Immature natural killer cell (primary cell): ENCODE data around the gene SDHB. TPM values are rescaled to one million over a fixed set of nuclear protein-coding genes. Genes with fewer than 3 reads are reported as not detected.
A peak's percentile ranks its signal among the peaks of the same experiment; 100 is the strongest.

Source experiments
- DNase-seq, 3 donors: peaks; one replicate each; pipeline ENCODE4 v3.0.0; 2022; ENCODE audit warnings: mixed read lengths in 1 of 3
- H3K27ac Mint-ChIP-seq, 6 donors: one replicate each; pipeline ENCODE4 v1.8.0; 2020; ENCODE audit warnings: mixed read lengths in 6 of 6, mild to moderate bottlenecking in 5 of 6, inconsistent platforms in 4 of 6, moderate library complexity in 3 of 6
- H3K27me3 Mint-ChIP-seq, 3 donors: one replicate each; pipeline ENCODE4 v1.8.0; 2020 to 2021; ENCODE audit warnings: low read depth in 3 of 3, mild to moderate bottlenecking in 3 of 3, mixed read lengths in 3 of 3, moderate library complexity in 3 of 3, inconsistent platforms in 1 of 3
- H3K36me3 Mint-ChIP-seq, 3 donors: one replicate each; pipeline ENCODE4 v1.8.0; 2020; ENCODE audit warnings: mixed read lengths in 3 of 3, inconsistent platforms in 2 of 3, mild to moderate bottlenecking in 2 of 3
- H3K4me1 Mint-ChIP-seq, 2 donors: one replicate each; pipeline ENCODE4 v1.8.0; 2020; ENCODE audit warnings: inconsistent platforms in 2 of 2, mild to moderate bottlenecking in 2 of 2, mixed read lengths in 2 of 2, moderate library complexity in 1 of 2
- H3K4me3 Mint-ChIP-seq, 5 donors: one replicate each; pipeline ENCODE4 v1.8.0; 2020; ENCODE audit warnings: mild to moderate bottlenecking in 5 of 5, mixed read lengths in 5 of 5, inconsistent platforms in 3 of 5, moderate library complexity in 3 of 5
- H3K9me3 Mint-ChIP-seq, 6 donors: one replicate each; pipeline ENCODE4 v1.8.0; 2020; ENCODE audit warnings: mild to moderate bottlenecking in 6 of 6, mixed read lengths in 6 of 6, inconsistent platforms in 4 of 6, moderate library complexity in 3 of 6
- polyA plus RNA-seq, 3 donors: library from polyadenylated mRNA; unstranded; fragments of 300-500 nt; fragmentation: Illumina TruSeq; gene quantifications; one replicate each; pipeline ENCODE4 v1.2.3, GENCODE V29; 2021

SDHB gene
- 100 to 1,000 TPM; 142 to 299 (median 173) TPM for polyA plus RNA-seq

- peak within 1 kb of the TSS; percentile 95 to 99 (median 97) for H3K4me3 Mint-ChIP-seq
- peak; percentile 100 for DNase-seq
- peaks cover 25 to 34% of the 10 kb centered on the region in 2 donors for H3K4me1 Mint-ChIP-seq
- peaks cover 3 to 12% (median 5%) of the 10 kb centered on the region in 3 donors for H3K27me3 Mint-ChIP-seq
- H3K9me3 Mint-ChIP-seq = no peaks in the 10 kb centered on the region
- peaks cover 0 to 5% (median 0%) of the 10 kb centered on the region in 3 donors for H3K36me3 Mint-ChIP-seq
- peak within 1 kb of the TSS; percentile 92 to 99 (median 97) for H3K27ac Mint-ChIP-seq
Observed at GRCh38 chr1:17053685-17054410, at the start of gene SDHB. TSS of gene SDHB (minus strand) at chr1:17054032. CDS start at chr1:17054019, 13 bp downstream.

GRCh38 chr1:17102232-17102631 lies 48.4 kb upstream of the SDHB start:
- no peaks in the 10 kb centered on the region for H3K9me3 Mint-ChIP-seq
- no peaks in the 10 kb centered on the region for H3K36me3 Mint-ChIP-seq
- no peak for DNase-seq
- peaks cover 0 to 6% (median 1%) of the 10 kb centered on the region in 3 donors for H3K27me3 Mint-ChIP-seq
- no peak overlapping the region for H3K4me3 Mint-ChIP-seq
- H3K27ac Mint-ChIP-seq = no peak overlapping the region
- H3K4me1 Mint-ChIP-seq = peaks cover 7 to 8% of the 10 kb centered on the region in 2 donors

DNA sequence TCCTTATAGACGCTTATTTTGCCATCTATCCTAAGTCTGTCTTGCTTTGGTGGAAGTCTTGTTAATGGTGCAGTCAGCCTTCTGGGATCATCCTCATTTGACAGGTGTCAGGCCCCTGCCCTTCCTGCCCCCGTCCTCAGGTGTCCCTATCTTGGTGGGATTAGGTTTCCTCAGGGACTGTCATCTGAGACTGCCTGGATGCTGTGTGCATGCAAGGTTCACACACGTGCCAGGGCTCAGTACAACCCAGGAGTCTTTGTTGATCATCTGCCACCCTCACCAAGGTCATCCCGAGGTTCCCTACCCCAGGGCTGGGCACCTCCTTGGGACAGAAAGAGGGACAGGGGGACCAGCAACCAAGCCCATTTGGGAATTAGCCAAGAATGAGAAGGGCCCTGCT lies 47.4 kb upstream of the SDHB start:
- H3K4me3 Mint-ChIP-seq = no peak overlapping the region
- DNase-seq = no peak
- no peak overlapping the region for H3K27ac Mint-ChIP-seq
- H3K36me3 Mint-ChIP-seq = no peaks in the 10 kb centered on the region
- peaks cover 0 to 1% (median 0%) of the 10 kb centered on the region in 3 donors for H3K27me3 Mint-ChIP-seq
- peaks cover 7 to 8% of the 10 kb centered on the region in 2 donors for H3K4me1 Mint-ChIP-seq
- H3K9me3 Mint-ChIP-seq = no peaks in the 10 kb centered on the region

DNA sequence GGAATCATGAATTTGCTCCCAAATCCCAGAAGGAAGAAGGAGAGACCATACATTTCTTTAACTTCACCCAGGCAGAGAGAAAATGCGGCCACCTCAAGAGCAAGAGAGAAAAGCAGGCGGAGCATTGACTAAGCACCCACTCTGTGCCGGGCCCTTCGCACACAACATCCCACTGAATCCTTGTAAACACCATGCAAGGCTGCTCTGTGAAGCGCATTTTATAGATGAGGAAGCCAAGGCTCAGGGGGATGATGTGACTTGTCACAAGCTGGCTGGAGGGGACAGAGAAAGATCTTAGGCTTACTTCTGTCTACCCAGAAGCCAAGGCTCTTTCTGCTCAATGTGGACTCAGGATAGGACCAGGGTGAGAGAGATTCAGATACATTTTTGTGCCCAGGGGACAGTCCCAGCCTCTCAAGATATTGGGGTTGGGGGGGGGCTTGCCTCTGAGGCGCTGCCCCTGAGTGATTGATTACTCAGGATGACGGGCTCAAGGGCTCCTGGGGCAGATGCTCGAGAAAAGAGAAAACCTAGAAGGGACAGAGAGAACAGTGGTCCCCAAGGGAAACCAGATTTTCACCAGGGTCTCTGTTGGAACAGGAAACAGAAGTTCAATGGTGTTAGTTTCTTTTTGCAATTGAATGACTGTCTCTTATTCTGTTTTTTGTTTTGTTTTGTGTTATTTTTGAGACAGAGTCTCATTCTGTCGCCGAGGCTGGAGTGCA lies 45.9 kb upstream of the SDHB start:
- no peak overlapping the region for H3K27ac Mint-ChIP-seq
- peaks cover 7 to 8% of the 10 kb centered on the region in 2 donors for H3K4me1 Mint-ChIP-seq
- peak overlapping the region in 1 of 5 donors; percentile 23 for H3K4me3 Mint-ChIP-seq

GRCh38 chr1:17098446-17099317 lies 44.9 kb upstream of the SDHB start:
- peaks cover 0 to 2% (median 0%) of the 10 kb centered on the region in 6 donors for H3K9me3 Mint-ChIP-seq
- peaks cover 0 to 3% (median 1%) of the 10 kb centered on the region in 3 donors for H3K27me3 Mint-ChIP-seq
- H3K36me3 Mint-ChIP-seq = no peaks in the 10 kb centered on the region
- no peak for DNase-seq
- H3K4me1 Mint-ChIP-seq = peaks cover 7 to 8% of the 10 kb centered on the region in 2 donors
- H3K4me3 Mint-ChIP-seq = no peak overlapping the region
- H3K27ac Mint-ChIP-seq = no peak overlapping the region

More for the DNA sequence above, 45.9 kb upstream of the SDHB start:
- peaks cover 0 to 1% (median 1%) of the 10 kb centered on the region in 3 donors for H3K27me3 Mint-ChIP-seq
- DNase-seq = no peak
- H3K9me3 Mint-ChIP-seq = no peaks in the 10 kb centered on the region
- no peaks in the 10 kb centered on the region for H3K36me3 Mint-ChIP-seq

GRCh38 chr1:17097787-17098186 lies 44.0 kb upstream of the SDHB start:
- H3K36me3 Mint-ChIP-seq = no peaks in the 10 kb centered on the region
- H3K27ac Mint-ChIP-seq = no peak overlapping the region
- no peak overlapping the region for H3K4me3 Mint-ChIP-seq
- H3K27me3 Mint-ChIP-seq = peaks cover 0 to 3% (median 1%) of the 10 kb centered on the region in 3 donors
- DNase-seq = no peak
- peaks cover 7 to 8% of the 10 kb centered on the region in 2 donors for H3K4me1 Mint-ChIP-seq
- H3K9me3 Mint-ChIP-seq = peaks cover 0 to 2% (median 0%) of the 10 kb centered on the region in 6 donors

- Mint-ChIP-seq H3K36me3 (no peaks in the 10 kb centered on the region), H3K9me3 (peaks cover 0 to 2% (median 0%) of the 10 kb centered on the region in 6 donors), H3K27ac (no peak overlapping the region), H3K27me3 (peaks cover 0 to 3% (median 1%) of the 10 kb centered on the region in 3 donors), H3K4me1 (peaks cover 7 to 8% of the 10 kb centered on the region in 2 donors), H3K4me3 (no peak overlapping the region)
- no peak for DNase-seq
Observed at GRCh38 chr1:17097147-17097546, 43.3 kb upstream of the SDHB start.

- no peak for DNase-seq
- no peak overlapping the region for H3K27ac Mint-ChIP-seq
- H3K4me3 Mint-ChIP-seq = no peak overlapping the region
- H3K36me3 Mint-ChIP-seq = no peaks in the 10 kb centered on the region
- H3K4me1 Mint-ChIP-seq = peaks cover 7 to 8% of the 10 kb centered on the region in 2 donors
- peaks cover 0 to 3% (median 1%) of the 10 kb centered on the region in 3 donors for H3K27me3 Mint-ChIP-seq
- peaks cover 0 to 2% (median 0%) of the 10 kb centered on the region in 6 donors for H3K9me3 Mint-ChIP-seq
Observed at GRCh38 chr1:17096584-17096983, 42.8 kb upstream of the SDHB start.

DNA sequence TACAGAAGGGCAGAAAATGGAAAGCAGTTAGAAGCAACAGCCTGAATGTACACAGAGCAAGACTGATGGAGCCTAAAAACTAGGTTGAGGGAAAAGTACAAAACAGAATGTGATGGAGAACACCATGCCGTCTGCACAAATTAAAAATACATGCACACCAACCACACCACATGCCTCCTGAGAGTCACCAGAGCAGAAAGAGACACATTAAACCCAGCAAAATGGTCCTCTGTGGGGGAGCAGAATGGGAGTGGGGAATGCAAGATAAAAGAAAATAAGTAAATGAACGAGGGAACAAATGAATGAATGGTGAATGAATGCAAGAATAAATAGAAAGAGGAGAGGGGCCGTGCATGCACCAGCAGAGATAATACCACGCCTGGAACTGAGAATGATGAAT lies 41.3 kb upstream of the SDHB start:
- peaks cover 7% of the 10 kb centered on the region in 2 donors for H3K4me1 Mint-ChIP-seq
- H3K27ac Mint-ChIP-seq = no peak overlapping the region
- peaks cover 1 to 6% (median 2%) of the 10 kb centered on the region in 3 donors for H3K27me3 Mint-ChIP-seq
- DNase-seq = no peak
- no peak overlapping the region for H3K4me3 Mint-ChIP-seq
- peaks cover 0 to 2% (median 0%) of the 10 kb centered on the region in 6 donors for H3K9me3 Mint-ChIP-seq
- no peaks in the 10 kb centered on the region for H3K36me3 Mint-ChIP-seq

GRCh38 chr1:17094664-17095063 lies 40.8 kb upstream of the SDHB start:
- no peaks in the 10 kb centered on the region for H3K36me3 Mint-ChIP-seq
- H3K9me3 Mint-ChIP-seq = peaks cover 0 to 2% (median 0%) of the 10 kb centered on the region in 6 donors
- H3K27ac Mint-ChIP-seq = no peak overlapping the region
- H3K27me3 Mint-ChIP-seq = peaks cover 1 to 8% (median 2%) of the 10 kb centered on the region in 3 donors
- no peak for DNase-seq
- peaks cover 2 to 3% of the 10 kb centered on the region in 2 donors for H3K4me1 Mint-ChIP-seq
- no peak overlapping the region for H3K4me3 Mint-ChIP-seq

- no peaks in the 10 kb centered on the region for H3K4me1 Mint-ChIP-seq
Observed at GRCh38 chr1:17093822-17094393, 40.1 kb upstream of the SDHB start.

GRCh38 chr1:17091252-17091651 lies 37.4 kb upstream of the SDHB start:
- DNase-seq = no peak
- Mint-ChIP-seq H3K27me3 (peaks cover 1 to 8% (median 6%) of the 10 kb centered on the region in 3 donors), H3K4me1 (no peaks in the 10 kb centered on the region), H3K36me3 (no peaks in the 10 kb centered on the region), H3K4me3 (no peak overlapping the region), H3K9me3 (peaks cover 0 to 2% (median 0%) of the 10 kb centered on the region in 6 donors), H3K27ac (no peak overlapping the region)

More at GRCh38 chr1:17093822-17094393, 40.1 kb upstream of the SDHB start:
- DNase-seq = no peak
- Mint-ChIP-seq H3K9me3 (peaks cover 0 to 2% (median 0%) of the 10 kb centered on the region in 6 donors), H3K36me3 (no peaks in the 10 kb centered on the region), H3K4me3 (no peak overlapping the region), H3K27ac (peak overlapping the region in 1 of 6 donors; percentile 20), H3K27me3 (peaks cover 1 to 8% (median 2%) of the 10 kb centered on the region in 3 donors)

DNA sequence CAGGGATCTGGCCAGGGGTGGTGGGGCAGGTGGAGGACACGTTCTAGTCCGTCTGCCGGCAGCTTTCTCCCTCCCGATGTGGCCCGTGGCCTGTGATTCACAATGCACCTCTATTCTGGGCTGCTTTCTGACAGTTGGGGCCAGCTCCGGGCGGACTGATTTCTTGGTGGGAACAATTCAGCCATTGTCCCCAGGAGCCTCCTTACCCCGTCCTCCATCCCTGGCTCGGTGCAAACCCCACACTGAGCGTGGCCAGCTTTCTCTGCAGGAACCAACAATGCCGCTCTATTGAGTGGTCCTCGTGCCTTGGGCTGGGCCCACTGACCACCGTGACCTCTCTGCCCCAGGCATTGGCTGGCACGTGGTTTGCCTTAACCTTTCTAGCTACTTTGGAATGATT lies 35.7 kb upstream of the SDHB start:
- no peak overlapping the region for H3K4me3 Mint-ChIP-seq

More for the DNA sequence above, 35.7 kb upstream of the SDHB start:
- no peak overlapping the region for H3K27ac Mint-ChIP-seq
- no peak for DNase-seq
- peaks cover 0 to 2% (median 0%) of the 10 kb centered on the region in 6 donors for H3K9me3 Mint-ChIP-seq
- peaks cover 0 to 2% of the 10 kb centered on the region in 2 donors for H3K4me1 Mint-ChIP-seq
- H3K36me3 Mint-ChIP-seq = no peaks in the 10 kb centered on the region
- H3K27me3 Mint-ChIP-seq = peaks cover 0 to 9% (median 6%) of the 10 kb centered on the region in 3 donors
